ENCODE results near the gene TGOLN2. TPM values are rescaled to one million over a fixed set of nuclear protein-coding genes. Genes with fewer than 3 reads are reported as not detected.

The TGOLN2 gene
- total and polyA plus RNA-seq, 2 experiments from 2014 or later, result 51.1 to 66.5 TPM

DNA sequence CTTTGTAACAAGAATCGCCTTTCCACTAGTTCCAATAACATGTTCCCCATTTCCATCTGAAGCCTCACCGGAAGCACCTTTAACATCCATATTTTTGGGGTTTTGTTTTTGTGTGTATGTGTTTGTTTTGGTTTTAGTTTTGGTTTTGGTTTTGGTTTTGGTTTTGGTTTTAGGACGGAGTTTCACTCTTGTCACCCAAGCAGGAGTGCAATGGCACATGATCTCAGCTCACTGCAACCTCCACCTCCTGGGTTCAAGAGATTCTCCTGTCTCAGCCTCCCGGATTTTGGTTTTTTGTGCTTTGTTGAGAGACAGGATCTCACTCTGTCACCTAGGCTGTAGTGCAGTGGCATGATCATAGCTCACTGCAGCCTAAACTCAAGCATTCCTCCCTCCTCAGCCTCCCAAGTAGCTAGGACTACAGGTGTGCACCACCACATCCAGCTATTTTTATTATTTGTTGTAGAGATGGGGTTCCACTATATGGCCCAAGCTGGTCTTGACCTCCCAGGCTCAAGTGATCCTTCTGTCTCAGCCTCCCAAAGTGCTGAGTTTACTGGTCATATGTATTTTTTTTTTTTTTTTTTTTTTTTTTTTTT is 36.3 kb downstream of the TGOLN2 start:
- H3K4me1 ChIP-seq (ENCODE audit: insufficient read depth), result peaks cover 6% of the 10 kb centered on the region
- no peaks in the 10 kb centered on the region for H4K20me1 ChIP-seq (ENCODE audit: insufficient read depth, poor library complexity, severe bottlenecking)
- no peak overlapping the region for H3K4me3 ChIP-seq
- H3K9me2 ChIP-seq (replicated peaks; ENCODE audit: insufficient read depth), result no peaks in the 10 kb centered on the region
- H3K36me3 ChIP-seq (replicated peaks; ENCODE audit: insufficient read depth, low read depth), result no peaks in the 10 kb centered on the region
- TF ChIP-seq CTCF (IDR thresholded peaks at IDR 0.05; ENCODE audit: poor library complexity) (no peak), EZH2 (IDR thresholded peaks at IDR 0.05; ENCODE audit: borderline replicate concordance) (no peak), EZH2phosphoT487 (IDR thresholded peaks at IDR 0.05; ENCODE audit: low read depth, severe bottlenecking, unreplicated experiment) (no peak)
- no peaks in the 10 kb centered on the region for H3K27me3 ChIP-seq
- whole genome bisulfite sequencing (ENCODE audit: low lambda C conversion rate, missing lambda C conversion rate), result 96% methylated on average over 4 of the region's 4 CpGs
- no peaks in the 10 kb centered on the region for H3K9me3 ChIP-seq (ENCODE audit: low read depth)
- no peak overlapping the region for H2AFZ ChIP-seq
- H3K79me2 ChIP-seq, result peaks cover 2% of the 10 kb centered on the region
- DNase-seq (ENCODE audit: low spot score), result no peak
- no peak overlapping the region for H3K27ac ChIP-seq
- no peak overlapping the region for H3K4me2 ChIP-seq

GRCh38 chr2:85288244-85288725 is 39.5 kb downstream of the TGOLN2 start:
- Histone ChIP-seq H3K4me3 (no peak overlapping the region), H3K36me3 (replicated peaks; ENCODE audit: insufficient read depth, low read depth) (no peaks in the 10 kb centered on the region), H2AFZ (no peak overlapping the region), H3K9me2 (replicated peaks; ENCODE audit: insufficient read depth) (no peaks in the 10 kb centered on the region), H3K27me3 (no peaks in the 10 kb centered on the region), H3K4me2 (peak overlapping the region; percentile 40), H3K4me1 (ENCODE audit: insufficient read depth) (peaks cover 6% of the 10 kb centered on the region), H3K79me2 (peaks cover 2% of the 10 kb centered on the region), H3K27ac (peak overlapping the region; percentile 69), H3K9me3 (ENCODE audit: low read depth) (no peaks in the 10 kb centered on the region), H4K20me1 (ENCODE audit: insufficient read depth, poor library complexity, severe bottlenecking) (no peaks in the 10 kb centered on the region)
- 55% methylated on average over 10 of the region's 10 CpGs for WGBS (ENCODE audit: low lambda C conversion rate, missing lambda C conversion rate)
- DNase-seq (ENCODE audit: low spot score), result peak; percentile 70
- no peak for TF ChIP-seq EZH2phosphoT487 (IDR thresholded peaks at IDR 0.05; ENCODE audit: low read depth, severe bottlenecking, unreplicated experiment)
- no peak for TF ChIP-seq CTCF (IDR thresholded peaks at IDR 0.05; ENCODE audit: poor library complexity)
- TF ChIP-seq EZH2 (IDR thresholded peaks at IDR 0.05; ENCODE audit: borderline replicate concordance), result no peak

DNA sequence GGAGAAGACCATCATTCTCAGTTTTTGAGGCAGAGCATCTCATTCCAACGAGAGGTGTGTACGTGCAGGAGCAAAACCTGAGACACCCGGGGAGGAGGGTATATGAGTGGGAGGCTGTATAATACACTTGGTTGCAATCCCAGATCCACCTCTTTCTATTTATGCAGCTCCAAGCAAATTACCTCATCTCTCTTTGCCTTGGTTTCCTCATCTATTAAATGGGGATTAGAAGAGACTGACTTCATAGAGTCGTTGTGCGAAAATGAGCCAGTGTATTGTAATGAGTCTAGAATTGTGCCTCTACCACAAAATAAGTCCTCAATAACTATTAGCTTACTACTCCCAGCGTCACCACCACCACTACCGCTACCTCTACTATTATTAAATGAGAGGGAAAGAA is 40.1 kb downstream of the TGOLN2 start:
- Histone ChIP-seq H3K79me2 (peaks cover 2% of the 10 kb centered on the region), H3K36me3 (replicated peaks; ENCODE audit: insufficient read depth, low read depth) (no peaks in the 10 kb centered on the region), H3K9me3 (ENCODE audit: low read depth) (no peaks in the 10 kb centered on the region), H3K4me3 (no peak overlapping the region), H4K20me1 (ENCODE audit: insufficient read depth, poor library complexity, severe bottlenecking) (no peaks in the 10 kb centered on the region), H3K4me1 (ENCODE audit: insufficient read depth) (peaks cover 6% of the 10 kb centered on the region), H3K27ac (peak overlapping the region; percentile 69), H3K27me3 (no peaks in the 10 kb centered on the region), H3K4me2 (peak overlapping the region; percentile 40), H3K9me2 (replicated peaks; ENCODE audit: insufficient read depth) (no peaks in the 10 kb centered on the region), H2AFZ (no peak overlapping the region)
- 95% methylated on average over 7 of the region's 7 CpGs for WGBS (ENCODE audit: low lambda C conversion rate, missing lambda C conversion rate)
- DNase-seq (ENCODE audit: low spot score), result no peak
- TF ChIP-seq CTCF (IDR thresholded peaks at IDR 0.05; ENCODE audit: poor library complexity) (no peak), EZH2 (IDR thresholded peaks at IDR 0.05; ENCODE audit: borderline replicate concordance) (no peak), EZH2phosphoT487 (IDR thresholded peaks at IDR 0.05; ENCODE audit: low read depth, severe bottlenecking, unreplicated experiment) (no peak)

All from hepatocyte (in vitro differentiated cells).